Measurements from ENCODE around the gene TRIM24. TPM values are rescaled to one million over a fixed set of nuclear protein-coding genes. Genes with fewer than 3 reads are reported as not detected.

The TRIM24 gene
- total and polyA plus RNA-seq, 10 of the 15 experiments (the other 5 are each of a cell fraction or from before 2014, with no cell fraction given) = 4.6 to 23.5 (median 13.6) TPM

DNA sequence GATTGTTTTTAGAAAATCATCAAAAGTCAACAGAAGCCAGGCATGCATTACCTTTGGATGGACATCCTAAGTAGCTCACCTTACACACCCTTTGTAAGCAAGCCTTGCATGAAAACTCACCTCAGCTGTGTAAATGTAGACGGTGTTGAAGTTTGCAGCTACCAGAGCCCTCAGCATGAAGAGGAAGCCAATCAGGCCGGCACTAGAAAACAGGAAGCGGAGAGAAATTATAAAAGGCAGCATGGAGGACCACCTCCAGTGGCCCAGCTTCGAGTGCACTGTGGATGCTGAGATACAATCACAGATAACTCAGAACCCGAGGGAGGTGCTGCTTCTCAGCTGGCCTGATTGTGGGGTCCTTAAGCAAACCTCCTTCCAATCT lies 165.8 kb downstream of the TRIM24 start:
- in situ Hi-C loops (cut with MboI) = no loop called here
- ChIA-PET SMC1A (ENCODE audit: uncharacterized antibody, unreplicated experiment) (no interaction called here), RAD21 (ENCODE audit: unreplicated experiment) (interaction anchor here (0.6 kb wide), 1 partner anchor 22 kb away, joined by 3 read pairs; no protein-coding TSS in a partner anchor), CTCF (interaction anchor here (0.8 kb wide), 1 partner anchor 13 kb away, joined by 5 read pairs; no protein-coding TSS in a partner anchor), POLR2A (interaction anchor here (0.6 kb wide), 1 partner anchor 158 kb away, joined by 3 read pairs; no protein-coding TSS in a partner anchor)
- no peak overlapping the region for H3K27ac ChIP-seq (ENCODE audit: control insufficient read depth, insufficient read depth)
- intact Hi-C loops (cut with micrococcal nuclease; ENCODE audit: unreplicated experiment) = no loop called here
- WGBS (ENCODE audit: insufficient coverage, insufficient replicate concordance, low lambda C conversion rate, missing lambda C conversion rate) = 22% methylated on average over 5 of the region's 5 CpGs
- no TSS peak for BruUV-seq (replicated peaks)
- no peaks in the 10 kb centered on the region; the same call in 1 of the 2 replicates for H3K4me1 ChIP-seq (ENCODE audit: control insufficient read depth, insufficient read depth, low read length)
- no peaks in the 10 kb centered on the region for H3K9me3 ChIP-seq (replicated peaks; ENCODE audit: control insufficient read depth, insufficient read depth, low read length)
- no peak overlapping the region for H3K9ac ChIP-seq (ENCODE audit: control insufficient read depth, insufficient read depth, low read length)
- no peak overlapping the region for H3K4me2 ChIP-seq (ENCODE audit: control insufficient read depth, insufficient read depth)
- H3K36me3 ChIP-seq (ENCODE audit: control insufficient read depth in 2 of 2, insufficient read depth in 2 of 2, low read length in 1 of 2) = no peaks in the 10 kb centered on the region
- no peak for DNase-seq (ENCODE audit: low read depth, low spot score)
- no peak overlapping the region for H3K4me3 ChIP-seq
- H3K79me2 ChIP-seq (ENCODE audit: control insufficient read depth, insufficient read depth, low read length) = no peaks in the 10 kb centered on the region
- 0 out of 2 replicates have a peak overlapping the region, but pooled peaks have one; percentile 15 for H2AFZ ChIP-seq (ENCODE audit: control insufficient read depth, low read depth, low read length)
- H4K20me1 ChIP-seq (ENCODE audit: control insufficient read depth, insufficient read depth) = no peaks in the 10 kb centered on the region
- H3K27me3 ChIP-seq (replicated peaks in 1 of 2; ENCODE audit: control insufficient read depth in 2 of 2, insufficient read depth in 2 of 2, low read length in 1 of 2) = no peaks in the 10 kb centered on the region
- no peak for TF ChIP-seq MLLT1 (IDR thresholded peaks at IDR 0.05)
- TF ChIP-seq SPI1 (IDR thresholded peaks at IDR 0.05; ENCODE audit: borderline replicate concordance, insufficient read depth, low read depth, low read length) = peak; percentile 65; the same call in 1 of the 2 replicates
- ATAC-seq = peak; percentile 36
- peak; percentile 62 for FAIRE-seq

GRCh38 chr7:138626846-138627245 lies 166.8 kb downstream of the TRIM24 start:
- FAIRE-seq = no peak
- Histone ChIP-seq H3K36me3 (ENCODE audit: control insufficient read depth in 2 of 2, insufficient read depth in 2 of 2, low read length in 1 of 2) (no peaks in the 10 kb centered on the region), H3K4me1 (ENCODE audit: control insufficient read depth, insufficient read depth, low read length) (no peaks in the 10 kb centered on the region; the same call in 1 of the 2 replicates), H3K9me3 (replicated peaks; ENCODE audit: control insufficient read depth, insufficient read depth, low read length) (no peaks in the 10 kb centered on the region), H4K20me1 (ENCODE audit: control insufficient read depth, insufficient read depth) (no peaks in the 10 kb centered on the region), H3K79me2 (ENCODE audit: control insufficient read depth, insufficient read depth, low read length) (no peaks in the 10 kb centered on the region), H3K27me3 (replicated peaks in 1 of 2; ENCODE audit: control insufficient read depth in 2 of 2, insufficient read depth in 2 of 2, low read length in 1 of 2) (no peaks in the 10 kb centered on the region), H2AFZ (ENCODE audit: control insufficient read depth, low read depth, low read length) (no peak overlapping the region), H3K27ac (ENCODE audit: control insufficient read depth, insufficient read depth) (no peak overlapping the region), H3K4me3 (no peak overlapping the region), H3K4me2 (ENCODE audit: control insufficient read depth, insufficient read depth) (no peak overlapping the region), H3K9ac (ENCODE audit: control insufficient read depth, insufficient read depth, low read length) (no peak overlapping the region)
- ATAC-seq = no peak
- WGBS (ENCODE audit: insufficient coverage, insufficient replicate concordance, low lambda C conversion rate, missing lambda C conversion rate) = 50% methylated on average over 2 of the region's 2 CpGs
- ChIA-PET RAD21 (ENCODE audit: unreplicated experiment) (no interaction called here), SMC1A (ENCODE audit: uncharacterized antibody, unreplicated experiment) (no interaction called here), CTCF (no interaction called here), POLR2A (no interaction called here)
- DNase-seq (ENCODE audit: low read depth, low spot score) = no peak
- no TSS peak for BruUV-seq (replicated peaks)
- TF ChIP-seq BCL11A (IDR thresholded peaks at IDR 0.05; ENCODE audit: low read depth, low read length) (no peak), PKNOX1 (IDR thresholded peaks at IDR 0.05) (no peak), BRCA1 (IDR thresholded peaks at IDR 0.05; ENCODE audit: low read depth, low read length) (no peak), TCF3 (IDR thresholded peaks at IDR 0.05; ENCODE audit: borderline replicate concordance, insufficient read depth, low read depth, low read length) (no peak)
- TF ChIP-seq, protein P1, sequence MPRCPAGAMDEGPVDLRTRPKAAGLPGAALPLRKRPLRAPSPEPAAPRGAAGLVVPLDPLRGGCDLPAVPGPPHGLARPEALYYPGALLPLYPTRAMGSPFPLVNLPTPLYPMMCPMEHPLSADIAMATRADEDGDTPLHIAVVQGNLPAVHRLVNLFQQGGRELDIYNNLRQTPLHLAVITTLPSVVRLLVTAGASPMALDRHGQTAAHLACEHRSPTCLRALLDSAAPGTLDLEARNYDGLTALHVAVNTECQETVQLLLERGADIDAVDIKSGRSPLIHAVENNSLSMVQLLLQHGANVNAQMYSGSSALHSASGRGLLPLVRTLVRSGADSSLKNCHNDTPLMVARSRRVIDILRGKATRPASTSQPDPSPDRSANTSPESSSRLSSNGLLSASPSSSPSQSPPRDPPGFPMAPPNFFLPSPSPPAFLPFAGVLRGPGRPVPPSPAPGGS (IDR thresholded peaks at IDR 0.05; ENCODE audit: borderline replicate concordance, insufficient read depth, low read depth, low read length, poor library complexity, severe bottlenecking) = no peak
- intact Hi-C loops (cut with micrococcal nuclease; ENCODE audit: unreplicated experiment) = no loop called here
- in situ Hi-C loops (cut with MboI) = no loop called here

Data from GM12878 (cell line).